ENCODE measurements around the gene HEG1.

The HEG1 gene

DNA sequence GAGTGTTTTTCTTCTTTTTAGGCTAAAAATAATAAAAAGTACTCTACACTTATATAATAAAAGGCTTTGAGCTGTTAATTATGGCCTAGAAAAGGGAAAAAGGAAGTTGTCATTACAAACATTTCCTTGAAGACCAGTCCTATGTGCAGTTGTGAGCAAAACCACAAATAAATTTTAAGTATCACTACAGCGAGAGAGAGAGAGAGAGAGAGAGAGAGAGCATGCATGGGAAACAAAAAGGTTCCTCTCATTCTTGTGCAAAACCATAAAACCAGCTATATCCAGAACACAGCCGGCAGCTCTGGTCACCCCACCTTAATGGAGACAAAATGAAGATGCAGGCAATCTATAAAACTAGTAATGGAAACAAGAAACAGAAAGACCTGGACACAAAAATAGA lies 33.6 kb downstream of the HEG1 start:
- Histone ChIP-seq H3K27ac (replicated peaks; ENCODE audit: low read length) (no peak overlapping the region), H3K18ac (ENCODE audit: low read length) (no peak overlapping the region), H4K91ac (ENCODE audit: low read depth, low read length, poor library complexity) (no peak overlapping the region), H4K8ac (ENCODE audit: low read depth, low read length) (no peak overlapping the region), H3K27me3 (ENCODE audit: control insufficient read depth in 3 of 3, insufficient read depth in 3 of 3, low read depth in 1 of 3, low read length in 3 of 3) (no peaks in the 10 kb centered on the region), H2AFZ (ENCODE audit: low read length) (no peak overlapping the region), H3K9ac (ENCODE audit: low read depth, low read length, poor library complexity) (no peak overlapping the region), H3K4me2 (ENCODE audit: insufficient read depth, low read length, poor library complexity, severe bottlenecking) (no peak overlapping the region), H2BK12ac (ENCODE audit: low read length) (no peak overlapping the region), H3K14ac (ENCODE audit: low read length) (no peak overlapping the region), H3K4me3 (ENCODE audit: low read length in 2 of 2) (no peak overlapping the region), H3K79me1 (ENCODE audit: low read depth, low read length) (no peaks in the 10 kb centered on the region), H2BK5ac (ENCODE audit: low read length) (no peak overlapping the region), H2BK15ac (ENCODE audit: low read length) (no peak overlapping the region), H3K4me1 (ENCODE audit: control insufficient read depth in 2 of 2, insufficient read depth in 1 of 2, low read depth in 1 of 2, low read length in 2 of 2) (peaks cover 0 to 3% of the 10 kb centered on the region in 2 donors), H2AK5ac (ENCODE audit: low read depth, low read length) (no peak overlapping the region), H3K4ac (ENCODE audit: low read length) (no peak overlapping the region), H3K36me3 (replicated peaks in 1 of 2; ENCODE audit: control insufficient read depth in 2 of 2, insufficient read depth in 2 of 2, low read length in 2 of 2) (peaks cover 16 to 84% of the 10 kb centered on the region in 2 donors), H2BK120ac (ENCODE audit: low read depth, low read length) (no peak overlapping the region), H3K9me3 (replicated peaks in 1 of 2; ENCODE audit: control insufficient read depth in 2 of 2, insufficient read depth in 1 of 2, low read depth in 1 of 2, low read length in 2 of 2) (no peaks in the 10 kb centered on the region), H3K23ac (ENCODE audit: low read depth, low read length, poor library complexity) (no peak overlapping the region)
- WGBS, 2 donors (ENCODE audit: extremely low coverage in 2 of 2, insufficient read length in 2 of 2, insufficient replicate concordance in 1 of 2): no CpG with 5 or more reads among the region's 2 CpGs
- no peak for DNase-seq (ENCODE audit: low spot score)

DNA sequence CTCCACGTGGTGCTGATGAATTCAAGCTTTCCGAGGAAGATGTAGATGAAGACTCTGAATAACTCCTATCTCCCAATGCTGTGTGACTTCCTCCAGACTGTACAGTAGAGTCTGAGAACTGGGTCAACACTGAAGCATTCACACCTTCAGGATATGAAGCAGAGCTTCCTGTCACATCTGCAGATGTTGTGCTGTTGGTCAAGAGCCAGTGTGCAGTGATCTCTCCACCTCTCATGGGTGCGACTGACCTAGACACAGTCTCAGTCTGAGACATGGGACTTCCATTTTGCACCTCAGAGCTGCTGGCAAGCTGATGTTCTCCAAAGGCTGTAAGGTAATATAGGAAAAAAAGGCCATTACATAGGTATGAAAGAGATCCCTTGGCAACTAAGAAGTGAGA lies 36.5 kb downstream of the HEG1 start:
- no peak for DNase-seq (ENCODE audit: low spot score)
- Histone ChIP-seq H3K23ac (ENCODE audit: low read depth, low read length, poor library complexity) (no peak overlapping the region), H3K14ac (ENCODE audit: low read length) (no peak overlapping the region), H2BK5ac (ENCODE audit: low read length) (no peak overlapping the region), H2AFZ (ENCODE audit: low read length) (no peak overlapping the region), H2BK12ac (ENCODE audit: low read length) (no peak overlapping the region), H2AK5ac (ENCODE audit: low read depth, low read length) (no peak overlapping the region), H3K36me3 (replicated peaks in 1 of 2; ENCODE audit: control insufficient read depth in 2 of 2, insufficient read depth in 2 of 2, low read length in 2 of 2) (peaks cover 10 to 77% of the 10 kb centered on the region in 2 donors), H3K27me3 (ENCODE audit: control insufficient read depth in 3 of 3, insufficient read depth in 3 of 3, low read depth in 1 of 3, low read length in 3 of 3) (no peaks in the 10 kb centered on the region), H3K18ac (ENCODE audit: low read length) (no peak overlapping the region), H3K4me3 (ENCODE audit: low read length in 2 of 2) (no peak overlapping the region), H3K9me3 (replicated peaks in 1 of 2; ENCODE audit: control insufficient read depth in 2 of 2, insufficient read depth in 1 of 2, low read depth in 1 of 2, low read length in 2 of 2) (no peaks in the 10 kb centered on the region), H4K91ac (ENCODE audit: low read depth, low read length, poor library complexity) (no peak overlapping the region), H2BK15ac (ENCODE audit: low read length) (no peak overlapping the region), H3K9ac (ENCODE audit: low read depth, low read length, poor library complexity) (no peak overlapping the region), H3K4ac (ENCODE audit: low read length) (no peak overlapping the region), H3K79me1 (ENCODE audit: low read depth, low read length) (peaks cover 3% of the 10 kb centered on the region), H3K4me1 (ENCODE audit: control insufficient read depth in 2 of 2, insufficient read depth in 1 of 2, low read depth in 1 of 2, low read length in 2 of 2) (no peaks in the 10 kb centered on the region), H3K27ac (replicated peaks; ENCODE audit: low read length) (no peak overlapping the region), H4K8ac (ENCODE audit: low read depth, low read length) (no peak overlapping the region), H3K4me2 (ENCODE audit: insufficient read depth, low read length, poor library complexity, severe bottlenecking) (no peak overlapping the region), H2BK120ac (ENCODE audit: low read depth, low read length) (no peak overlapping the region)
- WGBS, 2 donors (ENCODE audit: extremely low coverage in 2 of 2, insufficient read length in 2 of 2, insufficient replicate concordance in 1 of 2): no CpG with 5 or more reads among the region's 3 CpGs

DNA sequence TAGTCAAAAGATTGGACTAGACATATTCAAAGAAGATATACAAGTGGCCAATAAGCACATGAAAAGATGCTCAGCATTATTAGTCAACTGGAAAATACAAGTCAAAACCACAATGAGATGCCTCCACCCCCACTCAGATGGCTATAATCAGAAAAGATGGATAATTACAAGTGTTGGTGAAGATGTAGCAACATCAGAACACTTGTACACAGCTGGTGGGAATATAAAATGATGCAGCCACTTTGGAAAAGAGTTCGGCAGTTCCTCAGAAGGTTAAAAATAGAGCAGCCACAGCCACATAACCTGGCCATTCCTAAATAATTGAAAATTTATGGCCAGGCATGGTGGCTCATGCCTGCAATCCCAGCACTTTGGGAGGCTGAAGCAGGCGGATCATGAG lies 38.4 kb downstream of the HEG1 start:
- no peak for DNase-seq (ENCODE audit: low spot score)
- H3K4me3 ChIP-seq (ENCODE audit: low read length in 2 of 2): no peak overlapping the region
- no peak overlapping the region for H4K8ac ChIP-seq (ENCODE audit: low read depth, low read length)
- no peak overlapping the region for H2BK15ac ChIP-seq (ENCODE audit: low read length)
- H2BK120ac ChIP-seq (ENCODE audit: low read depth, low read length): no peak overlapping the region
- no peak overlapping the region for H2BK12ac ChIP-seq (ENCODE audit: low read length)
- H3K18ac ChIP-seq (ENCODE audit: low read length): no peak overlapping the region
- H3K4me2 ChIP-seq (ENCODE audit: insufficient read depth, low read length, poor library complexity, severe bottlenecking): no peak overlapping the region
- WGBS, 2 donors (ENCODE audit: extremely low coverage in 2 of 2, insufficient read length in 2 of 2, insufficient replicate concordance in 1 of 2): no CpG with 5 or more reads among the region's 2 CpGs
- peaks cover 24 to 86% of the 10 kb centered on the region in 2 donors for H3K36me3 ChIP-seq (replicated peaks in 1 of 2; ENCODE audit: control insufficient read depth in 2 of 2, insufficient read depth in 2 of 2, low read length in 2 of 2)
- H2AFZ ChIP-seq (ENCODE audit: low read length): no peak overlapping the region
- no peak overlapping the region for H3K9ac ChIP-seq (ENCODE audit: low read depth, low read length, poor library complexity)
- H3K79me1 ChIP-seq (ENCODE audit: low read depth, low read length): peaks cover 3% of the 10 kb centered on the region
- no peaks in the 10 kb centered on the region for H3K27me3 ChIP-seq (ENCODE audit: control insufficient read depth in 3 of 3, insufficient read depth in 3 of 3, low read depth in 1 of 3, low read length in 3 of 3)
- no peaks in the 10 kb centered on the region for H3K9me3 ChIP-seq (replicated peaks in 1 of 2; ENCODE audit: control insufficient read depth in 2 of 2, insufficient read depth in 1 of 2, low read depth in 1 of 2, low read length in 2 of 2)
- H3K27ac ChIP-seq (replicated peaks; ENCODE audit: low read length): no peak overlapping the region
- no peak overlapping the region for H3K4ac ChIP-seq (ENCODE audit: low read length)
- H3K4me1 ChIP-seq (ENCODE audit: control insufficient read depth in 2 of 2, insufficient read depth in 1 of 2, low read depth in 1 of 2, low read length in 2 of 2): no peaks in the 10 kb centered on the region
- no peak overlapping the region for H4K91ac ChIP-seq (ENCODE audit: low read depth, low read length, poor library complexity)
- H3K23ac ChIP-seq (ENCODE audit: low read depth, low read length, poor library complexity): no peak overlapping the region
- H2BK5ac ChIP-seq (ENCODE audit: low read length): no peak overlapping the region
- no peak overlapping the region for H2AK5ac ChIP-seq (ENCODE audit: low read depth, low read length)
- H3K14ac ChIP-seq (ENCODE audit: low read length): no peak overlapping the region

DNA sequence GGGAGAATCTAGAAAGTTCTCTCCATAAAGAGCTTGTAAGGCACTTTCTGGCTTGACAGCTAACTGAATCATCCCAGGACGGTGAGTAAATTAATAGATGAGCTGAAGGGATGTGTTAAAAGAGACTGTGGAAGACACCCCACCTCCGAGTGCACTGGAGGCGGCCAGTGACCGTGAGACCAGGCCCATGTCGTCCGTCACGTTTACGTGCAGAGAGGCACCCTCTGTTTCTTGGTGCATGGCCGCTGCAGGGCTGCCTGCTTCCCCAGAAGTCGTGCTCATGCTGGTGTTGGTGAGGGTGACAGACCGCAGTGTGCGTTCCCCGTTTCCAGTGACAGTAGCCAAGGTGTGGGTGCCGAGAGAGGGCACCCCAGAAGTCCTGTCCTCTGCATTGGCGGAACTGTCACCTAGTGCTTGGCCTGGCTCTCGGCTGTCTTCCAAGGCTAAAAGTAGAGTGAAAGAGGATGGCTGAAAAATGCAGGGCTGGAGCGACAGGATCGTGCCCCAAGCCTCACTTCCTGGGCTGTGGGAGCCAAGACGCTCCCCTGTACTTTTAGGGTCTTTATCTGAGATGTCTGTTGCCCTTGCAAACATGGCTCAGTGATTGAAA lies 41.1 kb downstream of the HEG1 start:
- H3K36me3 ChIP-seq (replicated peaks in 1 of 2; ENCODE audit: control insufficient read depth in 2 of 2, insufficient read depth in 2 of 2, low read length in 2 of 2): peaks cover 27 to 90% of the 10 kb centered on the region in 2 donors
- no CpG with 5 or more reads among the region's 19 CpGs for WGBS, 2 donors (ENCODE audit: extremely low coverage in 2 of 2, insufficient read length in 2 of 2, insufficient replicate concordance in 1 of 2)

More for the DNA sequence above, 41.1 kb downstream of the HEG1 start:
- no peak overlapping the region for H3K9ac ChIP-seq (ENCODE audit: low read depth, low read length, poor library complexity)
- peak overlapping the region; percentile 18 for H3K23ac ChIP-seq (ENCODE audit: low read depth, low read length, poor library complexity)
- no peak overlapping the region for H3K4ac ChIP-seq (ENCODE audit: low read length)
- no peak for DNase-seq (ENCODE audit: low spot score)
- H2AK5ac ChIP-seq (ENCODE audit: low read depth, low read length): no peak overlapping the region
- H2BK12ac ChIP-seq (ENCODE audit: low read length): no peak overlapping the region
- peak overlapping the region; percentile 25 for H2BK5ac ChIP-seq (ENCODE audit: low read length)
- peaks cover 0 to under 1% of the 10 kb centered on the region in 2 donors for H3K9me3 ChIP-seq (replicated peaks in 1 of 2; ENCODE audit: control insufficient read depth in 2 of 2, insufficient read depth in 1 of 2, low read depth in 1 of 2, low read length in 2 of 2)
- H2BK120ac ChIP-seq (ENCODE audit: low read depth, low read length): no peak overlapping the region
- H3K4me1 ChIP-seq (ENCODE audit: control insufficient read depth in 2 of 2, insufficient read depth in 1 of 2, low read depth in 1 of 2, low read length in 2 of 2): peaks cover 0 to 1% of the 10 kb centered on the region in 2 donors
- no peak overlapping the region for H4K91ac ChIP-seq (ENCODE audit: low read depth, low read length, poor library complexity)
- no peak overlapping the region for H2BK15ac ChIP-seq (ENCODE audit: low read length)
- peak overlapping the region in 1 of 2 donors; percentile 3 for H3K4me3 ChIP-seq (ENCODE audit: low read length in 2 of 2)
- no peak overlapping the region for H3K14ac ChIP-seq (ENCODE audit: low read length)
- H4K8ac ChIP-seq (ENCODE audit: low read depth, low read length): no peak overlapping the region
- H3K18ac ChIP-seq (ENCODE audit: low read length): peak overlapping the region; percentile 71
- H3K27me3 ChIP-seq (ENCODE audit: control insufficient read depth in 3 of 3, insufficient read depth in 3 of 3, low read depth in 1 of 3, low read length in 3 of 3): no peaks in the 10 kb centered on the region
- H2AFZ ChIP-seq (ENCODE audit: low read length): no peak overlapping the region
- no peak overlapping the region for H3K27ac ChIP-seq (replicated peaks; ENCODE audit: low read length)
- no peak overlapping the region for H3K4me2 ChIP-seq (ENCODE audit: insufficient read depth, low read length, poor library complexity, severe bottlenecking)
- H3K79me1 ChIP-seq (ENCODE audit: low read depth, low read length): peaks cover 3% of the 10 kb centered on the region
